HG02981 (cell line): ENCODE measurements around the gene POP7.

Experiments used
- ATAC-seq: cut with Tn5 transposase; IDR thresholded peaks from one replicate; pipeline ENCODE4 v1.9.1; 2021; ENCODE audit warnings: mild to moderate bottlenecking, moderate library complexity; ENCODE audit not compliant: unreplicated experiment

POP7 gene

DNA sequence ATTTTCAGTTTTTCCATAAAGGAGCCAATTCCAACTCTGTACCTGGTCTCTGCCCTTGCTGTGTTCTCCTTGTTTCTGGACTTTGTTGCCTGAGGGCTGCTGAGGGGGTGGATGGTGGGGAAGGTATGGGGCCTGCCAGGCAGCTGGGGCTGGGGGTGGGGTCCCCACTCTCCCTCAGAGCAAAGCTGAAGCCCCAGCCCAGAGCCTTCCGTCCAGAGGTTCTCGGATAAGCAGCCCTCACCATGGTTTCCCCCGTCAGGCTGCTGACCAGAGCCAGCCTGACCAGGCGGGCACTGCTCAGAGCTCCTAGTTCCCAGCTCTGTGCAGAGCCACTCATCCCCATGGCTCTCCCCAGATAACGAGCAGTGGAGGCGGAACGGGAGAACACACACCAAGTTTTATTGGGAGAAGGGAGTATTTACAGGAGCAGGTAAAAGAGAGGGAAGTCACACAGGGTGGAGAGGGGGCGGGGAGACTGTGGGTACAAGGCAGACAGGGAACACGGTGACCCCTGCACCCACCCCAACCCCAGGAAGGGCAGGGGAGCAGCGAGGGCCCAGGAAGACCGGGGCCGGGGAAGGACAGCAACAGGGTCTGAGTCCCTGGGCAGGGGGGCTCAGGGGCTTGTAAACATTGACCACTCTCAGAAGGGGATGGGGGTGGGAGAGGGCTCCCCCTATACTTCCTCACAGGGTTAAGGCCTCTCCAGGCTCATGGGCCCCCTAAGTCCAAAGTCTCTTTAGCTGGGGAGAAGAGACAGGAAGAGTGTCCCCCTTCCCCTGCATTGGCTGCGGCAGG is 26.6 kb upstream of the POP7 start:
- ATAC-seq = no peak

DNA sequence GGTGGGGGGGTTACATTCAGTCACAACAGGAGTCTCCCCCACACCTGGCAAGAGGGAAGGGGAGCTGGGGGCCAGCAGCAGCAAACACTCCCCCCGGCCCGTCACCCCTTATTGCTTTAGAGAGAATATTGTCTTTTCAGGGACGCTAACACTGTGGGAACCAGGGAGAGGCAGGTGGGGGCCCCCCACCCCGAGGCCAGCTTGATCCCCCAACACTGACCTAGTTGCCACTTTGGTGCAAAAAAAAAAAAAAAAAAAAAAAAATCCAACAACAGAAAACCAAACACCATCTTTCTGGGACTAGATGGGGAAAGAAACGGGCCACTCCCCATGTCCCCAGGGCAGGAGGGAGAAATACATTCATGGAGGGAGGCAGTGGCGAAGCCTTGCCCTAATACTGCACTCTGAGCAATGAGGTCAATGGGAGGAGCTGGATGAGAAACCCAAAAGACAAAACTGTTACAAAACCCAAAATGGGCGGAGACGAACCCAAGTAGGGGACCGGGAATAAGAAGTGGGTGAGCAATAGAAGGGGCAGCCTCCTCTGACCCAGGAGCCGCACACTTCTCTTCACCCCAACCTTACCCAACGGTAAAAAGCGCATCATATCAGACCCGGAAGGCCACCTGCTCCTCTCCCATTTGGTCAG is 25.9 kb upstream of the POP7 start:
- no peak for ATAC-seq

DNA sequence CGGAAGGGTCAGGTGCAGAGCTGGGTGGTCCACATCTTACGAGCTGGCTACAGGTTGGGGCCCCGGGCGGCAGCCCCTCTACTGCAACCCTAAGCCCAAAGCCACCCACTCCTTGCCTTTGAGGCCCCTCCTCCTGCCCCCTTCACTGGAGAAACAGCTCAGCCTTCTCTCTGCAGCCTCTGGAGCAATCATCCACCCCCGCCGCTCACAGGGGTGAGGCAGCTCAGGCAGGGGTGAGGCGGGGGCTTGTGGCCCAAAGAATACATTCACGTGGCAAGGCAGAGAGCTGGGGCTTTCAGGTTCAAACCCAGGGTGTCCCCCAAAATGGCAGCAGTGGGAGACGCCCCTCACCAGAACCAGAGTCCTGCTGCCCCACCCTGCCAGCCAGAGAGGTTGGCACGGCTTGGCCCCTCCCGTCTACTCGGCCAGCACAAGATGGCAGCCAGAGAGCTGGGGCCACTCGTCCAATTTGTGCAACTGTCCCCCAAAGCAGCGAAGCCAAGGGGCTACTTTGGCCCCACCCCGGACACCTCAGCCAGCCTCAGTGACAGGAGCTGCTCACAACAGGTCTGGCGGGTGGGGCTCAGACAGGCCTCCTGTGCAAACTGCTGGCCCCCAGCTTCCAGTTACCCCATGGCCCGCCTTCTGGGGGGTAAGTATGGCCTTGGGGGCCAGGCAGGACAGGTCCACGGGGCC is 25.2 kb upstream of the POP7 start:
- no peak for ATAC-seq

DNA sequence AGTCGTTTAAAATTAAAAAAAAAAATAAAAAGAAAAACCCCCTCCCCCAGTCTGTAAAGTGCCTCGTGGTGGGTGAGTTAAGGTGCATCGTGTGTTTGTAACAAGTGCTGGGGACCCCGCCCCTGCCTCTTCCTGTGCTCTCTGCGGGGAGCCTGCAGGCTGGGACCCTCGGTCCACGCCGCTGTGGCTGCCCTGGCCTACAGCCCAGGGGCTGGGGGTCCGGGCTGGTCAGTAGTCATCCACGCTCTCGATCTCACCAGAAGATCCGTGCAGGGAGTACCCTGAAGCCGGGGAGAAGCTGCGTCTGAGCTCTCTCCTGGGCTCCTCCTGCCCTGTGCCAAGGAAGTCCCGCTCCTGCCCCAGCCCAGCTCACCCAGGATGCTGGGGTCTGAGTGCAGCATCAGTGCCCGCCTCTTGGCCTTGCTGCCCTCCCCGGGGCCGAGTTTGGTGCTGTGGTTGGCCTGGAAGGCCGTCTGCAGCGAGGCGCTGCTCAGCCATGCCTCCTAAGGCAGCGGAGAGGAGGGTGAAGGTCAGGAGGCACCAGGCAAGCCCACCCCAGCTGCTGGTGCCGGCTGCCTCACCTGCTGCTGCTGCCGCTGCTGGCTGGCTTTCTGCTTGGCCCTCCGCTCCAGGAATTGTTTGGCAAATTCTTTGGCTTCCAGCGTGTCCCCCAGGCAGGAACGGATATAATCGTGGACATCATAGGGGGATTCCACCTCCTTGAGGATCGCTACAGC is 24.3 kb upstream of the POP7 start:
- no peak for ATAC-seq

DNA sequence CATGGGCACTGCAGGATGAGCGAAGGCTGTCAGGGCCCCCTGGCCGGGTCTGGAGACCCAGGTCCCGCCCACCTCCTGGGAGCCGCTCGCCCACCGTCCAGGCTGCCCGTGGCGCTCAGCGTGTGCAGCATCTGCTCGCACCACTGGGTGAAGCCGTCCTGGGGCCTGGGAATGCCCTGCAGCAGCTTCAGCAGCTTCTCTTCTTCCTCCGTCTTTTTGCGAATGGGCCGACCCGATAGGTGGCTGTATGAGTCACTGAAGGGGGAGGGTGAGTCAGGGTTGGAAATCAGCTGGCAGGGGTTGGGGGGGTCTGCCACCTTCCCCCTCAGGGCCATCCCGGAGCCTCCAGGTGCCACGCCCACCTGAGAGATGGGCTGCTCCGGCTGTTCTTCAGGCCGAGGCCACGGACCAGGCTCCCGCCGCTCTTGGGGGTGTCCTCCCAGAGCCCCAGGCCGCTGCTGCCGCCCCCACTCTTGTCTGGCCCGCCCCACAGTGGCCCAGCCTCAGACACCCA is 23.6 kb upstream of the POP7 start:
- no peak for ATAC-seq

DNA sequence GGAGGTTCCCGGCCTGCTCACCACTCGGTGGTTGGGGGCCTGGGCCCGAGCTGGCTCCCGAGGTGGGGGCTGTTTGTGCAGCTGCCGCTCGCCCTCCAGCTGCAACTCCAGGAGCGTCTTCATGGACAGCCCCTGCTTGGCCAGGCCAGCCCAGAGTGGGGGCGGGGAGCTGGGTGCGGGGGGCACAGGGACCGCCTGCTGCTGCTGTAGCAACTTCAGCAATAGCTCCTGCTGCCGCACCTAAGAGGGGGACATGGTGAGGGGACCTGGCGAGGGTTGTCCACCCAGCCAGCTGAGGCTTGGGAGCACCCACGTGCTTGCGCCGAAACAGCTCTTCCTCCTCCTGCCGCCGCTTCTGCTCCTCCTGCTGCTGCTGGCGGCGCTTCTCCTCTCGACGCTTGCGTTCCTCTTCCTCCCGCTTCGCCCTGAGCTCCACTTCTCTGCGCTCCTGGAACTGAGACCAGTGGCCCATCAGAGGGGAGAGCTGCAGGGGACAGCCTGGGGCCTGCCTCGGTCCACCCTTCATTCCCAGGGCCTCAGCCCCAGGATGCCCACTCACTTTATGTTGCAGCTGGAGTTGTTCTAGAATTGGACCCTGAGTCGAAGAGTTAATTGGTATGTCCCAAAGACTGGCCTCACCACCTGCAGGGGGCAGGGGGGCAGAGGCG is 22.8 kb upstream of the POP7 start:
- ATAC-seq = no peak

DNA sequence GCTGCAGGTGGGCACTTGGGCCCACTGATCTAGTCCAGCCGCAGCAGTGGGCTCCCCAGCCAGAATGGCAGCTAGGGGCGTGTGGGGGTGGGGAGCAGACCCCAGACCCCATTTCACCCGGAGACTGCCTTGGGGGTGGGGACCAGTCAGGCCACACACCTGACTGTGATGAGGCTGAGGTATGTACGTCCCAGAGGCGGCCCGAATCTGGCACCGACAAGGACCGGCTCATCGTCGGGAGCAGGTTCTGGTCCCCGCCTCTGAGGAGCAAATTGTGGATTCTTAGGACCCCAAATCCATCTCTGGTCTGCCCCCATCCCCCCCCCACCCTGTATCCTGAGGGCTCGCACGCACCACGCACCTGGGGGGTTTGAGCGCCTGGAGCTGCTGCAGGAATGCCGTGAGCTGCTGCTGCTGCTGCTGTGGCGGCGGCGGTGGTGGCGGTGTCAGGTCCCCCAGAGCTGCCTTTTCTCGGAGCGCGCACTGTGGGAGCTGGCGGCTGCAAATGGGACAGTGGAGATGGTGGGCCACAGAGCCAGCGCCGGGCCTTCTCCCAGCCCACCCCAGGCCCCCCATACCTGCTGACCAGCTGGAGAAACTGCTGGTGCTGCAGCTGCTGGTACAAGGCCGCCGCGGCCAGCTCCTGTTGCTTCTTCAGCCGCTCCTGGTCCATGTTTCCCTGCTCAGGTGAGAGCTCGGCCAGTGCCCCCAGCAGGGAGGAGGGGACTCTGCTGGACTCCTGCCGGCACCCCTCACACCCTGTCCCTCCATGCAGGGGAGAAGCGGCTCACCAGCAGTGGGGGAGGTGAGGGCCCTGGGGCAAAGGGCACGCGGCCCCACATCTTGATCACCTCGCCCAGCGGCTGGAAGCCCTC is 22.0 kb upstream of the POP7 start:
- ATAC-seq = no peak

DNA sequence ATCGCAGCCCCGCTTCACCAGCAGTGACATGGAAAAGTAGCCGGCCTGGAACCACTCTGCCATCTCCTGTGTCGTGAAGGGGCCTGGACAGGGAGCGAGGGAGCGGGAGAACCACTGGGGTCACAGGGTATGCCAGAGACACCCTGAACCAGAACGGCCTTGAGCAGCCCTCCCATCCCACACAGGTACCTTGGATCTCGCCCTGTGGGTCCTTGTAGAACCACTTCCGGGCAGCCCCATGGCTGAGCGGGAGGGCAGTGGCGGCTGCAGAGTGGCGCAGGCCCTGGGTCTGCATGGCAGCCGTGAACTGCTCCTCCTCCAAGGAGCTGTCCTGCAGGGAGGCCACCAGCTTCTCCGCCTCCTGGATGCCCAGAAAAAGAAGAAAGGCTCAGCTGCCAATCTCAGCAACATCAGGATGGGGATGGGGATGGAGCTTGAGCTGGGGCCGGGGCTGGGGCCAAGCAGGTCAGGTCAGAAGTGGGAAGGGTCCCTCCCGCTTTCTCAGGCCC is 21.3 kb upstream of the POP7 start:
- ATAC-seq = no peak

DNA sequence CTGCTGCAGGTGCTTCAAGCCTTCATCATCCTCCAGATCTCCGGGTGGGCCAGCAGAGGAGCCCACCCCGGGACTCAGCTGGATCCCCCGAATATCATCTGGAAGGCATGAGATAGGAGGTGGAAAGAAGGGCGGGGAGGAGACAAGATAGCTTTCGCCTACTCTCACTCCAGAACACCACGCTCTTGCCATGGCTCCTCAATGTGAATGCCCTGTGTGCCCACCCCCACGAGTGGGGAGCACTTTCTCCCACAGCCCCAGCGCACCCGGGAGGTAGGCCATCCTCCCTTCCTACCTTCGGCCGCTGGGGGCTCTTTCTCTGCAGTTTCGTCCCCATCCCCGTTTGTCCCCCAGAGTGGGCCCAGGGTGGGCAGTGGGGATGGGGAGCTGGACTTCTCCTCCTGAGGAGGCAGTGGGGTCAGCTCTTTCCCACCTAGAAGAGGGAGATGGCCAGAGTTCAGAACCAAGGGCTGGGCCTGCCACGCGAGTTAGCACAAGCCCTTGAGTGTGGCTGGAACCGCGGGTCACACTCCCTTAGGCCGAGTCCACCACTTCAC is 20.8 kb upstream of the POP7 start:
- ATAC-seq = no peak

DNA sequence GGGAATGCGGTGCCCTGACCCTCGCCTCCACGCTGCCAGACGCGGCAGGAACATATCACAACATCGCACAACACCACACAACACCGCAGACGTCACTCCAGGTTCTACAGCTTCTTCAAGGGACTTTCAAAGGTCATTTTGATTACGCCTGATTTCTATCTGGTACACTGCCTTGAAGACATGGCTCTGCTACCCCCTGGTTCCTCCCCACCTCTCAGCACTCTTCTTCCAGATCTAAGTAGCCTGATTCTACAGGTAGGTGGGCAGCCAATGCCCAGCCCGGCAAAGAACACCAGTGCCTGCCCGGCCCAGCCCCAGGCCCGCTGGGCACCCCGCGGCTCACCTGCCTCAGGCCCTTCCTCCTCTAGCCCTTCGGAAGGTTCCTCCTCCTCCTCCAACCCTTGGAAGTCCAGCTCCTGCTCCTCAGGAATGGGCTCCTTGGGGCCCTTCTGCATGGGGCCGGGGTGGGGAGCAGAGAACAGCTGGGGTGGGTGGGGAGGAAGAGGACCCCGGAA is 20.2 kb upstream of the POP7 start:
- ATAC-seq = no peak

DNA sequence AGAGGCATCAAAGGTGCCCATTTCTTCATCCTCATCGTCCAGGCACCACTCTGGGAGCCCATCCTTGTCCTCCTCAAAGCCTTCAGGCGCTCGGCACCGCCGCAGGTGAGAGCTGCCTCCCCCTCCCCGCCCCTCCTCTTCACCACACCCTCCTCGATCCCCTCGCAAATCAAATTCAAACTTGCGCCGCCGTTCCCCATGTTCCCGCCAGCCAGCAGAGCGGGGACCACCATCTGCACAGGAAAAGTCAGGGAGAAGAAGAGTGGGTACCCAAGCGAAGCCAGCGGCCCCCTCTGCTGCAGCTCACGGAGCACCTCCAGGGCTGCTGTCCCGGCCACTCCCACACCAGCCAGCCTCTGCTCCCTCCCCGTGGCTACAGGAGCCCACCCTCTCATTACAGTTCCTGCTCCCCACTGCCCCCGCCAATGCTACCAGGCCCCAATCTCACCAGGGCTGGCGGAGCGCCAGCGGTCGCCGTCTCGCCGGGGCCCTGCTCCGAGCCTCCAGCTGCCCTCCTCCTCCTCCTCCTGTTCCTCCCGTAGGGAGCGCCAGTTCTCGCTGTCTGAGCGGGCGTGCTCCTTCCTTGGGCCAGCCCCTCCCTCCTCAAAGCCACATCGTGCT is 19.6 kb upstream of the POP7 start:
- ATAC-seq = no peak

DNA sequence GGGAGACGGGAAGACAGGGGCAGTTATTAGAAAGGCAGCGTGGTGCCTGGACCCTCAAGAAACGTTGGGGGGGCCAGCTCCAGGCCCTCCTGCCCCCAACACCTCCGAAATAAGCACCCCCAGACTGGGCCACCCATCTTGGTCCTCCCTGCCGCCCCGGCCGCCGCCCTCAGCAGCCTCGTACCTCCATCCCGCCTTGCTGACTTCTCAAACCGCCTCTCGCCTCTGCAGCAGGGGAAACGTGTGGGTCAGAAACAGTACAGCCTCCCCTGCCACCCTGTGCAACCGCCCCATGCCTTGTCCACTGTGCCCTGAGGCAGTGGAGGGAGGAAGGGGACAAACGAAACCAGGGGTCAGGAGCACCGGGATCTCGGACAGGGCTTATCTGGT is 19.1 kb upstream of the POP7 start:
- no peak for ATAC-seq

DNA sequence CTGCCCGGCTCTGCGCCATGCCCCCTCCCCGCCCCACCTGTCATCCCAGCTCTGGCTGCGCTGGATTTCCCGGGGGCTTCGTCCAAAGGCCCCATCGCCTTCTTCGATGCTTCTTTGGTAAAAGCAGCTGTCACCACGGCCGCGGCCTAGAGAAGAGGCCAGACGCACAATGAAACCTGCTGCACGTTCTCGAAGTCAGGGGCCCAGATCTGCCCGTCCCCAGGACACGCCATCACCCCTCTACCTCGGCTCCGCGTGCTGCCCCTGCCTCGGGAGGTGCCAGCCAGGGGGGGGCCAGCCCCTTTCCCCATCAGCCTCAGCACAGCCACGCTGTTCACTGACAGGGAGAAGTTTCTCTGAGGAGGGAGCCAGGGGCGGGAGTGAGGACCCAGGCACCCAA is 18.7 kb upstream of the POP7 start:
- no peak for ATAC-seq

DNA sequence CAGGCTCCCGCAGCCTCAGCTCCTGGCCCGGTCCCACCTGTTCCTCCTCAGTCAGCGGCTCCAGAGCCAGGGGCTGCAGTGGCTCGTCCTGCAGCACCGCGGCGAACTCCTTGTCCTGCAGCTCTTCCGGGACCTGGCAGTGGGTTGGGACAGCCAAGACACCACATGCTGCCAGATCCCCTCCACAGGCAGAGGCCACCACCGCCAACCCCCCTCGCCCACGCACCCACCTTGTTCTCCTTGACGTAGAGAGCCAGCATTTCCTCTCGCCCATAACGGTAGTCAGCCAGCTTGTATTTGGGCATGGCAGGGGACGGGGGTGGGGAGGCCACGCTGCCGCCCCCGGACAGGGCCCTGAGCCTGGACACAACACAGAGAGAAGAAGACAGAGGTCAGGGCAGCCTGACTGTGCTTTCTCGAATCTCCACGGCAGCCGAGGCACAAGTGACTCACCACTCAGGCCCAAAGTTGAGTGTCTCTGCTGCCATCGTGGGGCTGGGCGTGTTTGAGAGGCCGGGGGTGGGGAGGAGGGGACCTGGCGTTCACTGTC is 18.1 kb upstream of the POP7 start:
- ATAC-seq = no peak

DNA sequence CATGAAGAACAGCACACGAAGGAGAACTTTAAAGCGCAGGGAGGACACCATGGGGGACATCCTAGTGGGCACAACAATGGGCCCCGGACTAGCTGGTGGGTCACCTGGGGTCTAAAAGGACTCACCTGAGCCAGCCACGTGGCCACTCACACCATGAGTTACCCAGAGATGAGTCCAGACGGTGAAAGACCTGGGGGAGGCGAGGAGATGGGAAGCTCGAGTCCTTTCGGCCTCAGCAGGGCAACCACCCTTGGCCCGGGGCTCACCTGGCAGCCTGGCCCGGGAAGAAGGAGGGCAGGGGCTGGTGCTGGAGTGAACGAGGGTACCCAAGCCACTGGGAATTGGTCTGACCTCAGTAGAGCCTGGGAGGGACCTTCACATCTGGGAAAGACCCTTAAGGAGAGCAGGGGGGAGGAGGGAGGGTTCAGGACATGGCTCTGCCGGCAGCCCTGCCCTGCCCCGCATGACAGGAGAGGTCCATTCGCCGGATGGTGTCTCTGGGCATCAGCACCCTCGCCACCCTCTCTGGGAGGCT is 17.5 kb upstream of the POP7 start:
- no peak for ATAC-seq

DNA sequence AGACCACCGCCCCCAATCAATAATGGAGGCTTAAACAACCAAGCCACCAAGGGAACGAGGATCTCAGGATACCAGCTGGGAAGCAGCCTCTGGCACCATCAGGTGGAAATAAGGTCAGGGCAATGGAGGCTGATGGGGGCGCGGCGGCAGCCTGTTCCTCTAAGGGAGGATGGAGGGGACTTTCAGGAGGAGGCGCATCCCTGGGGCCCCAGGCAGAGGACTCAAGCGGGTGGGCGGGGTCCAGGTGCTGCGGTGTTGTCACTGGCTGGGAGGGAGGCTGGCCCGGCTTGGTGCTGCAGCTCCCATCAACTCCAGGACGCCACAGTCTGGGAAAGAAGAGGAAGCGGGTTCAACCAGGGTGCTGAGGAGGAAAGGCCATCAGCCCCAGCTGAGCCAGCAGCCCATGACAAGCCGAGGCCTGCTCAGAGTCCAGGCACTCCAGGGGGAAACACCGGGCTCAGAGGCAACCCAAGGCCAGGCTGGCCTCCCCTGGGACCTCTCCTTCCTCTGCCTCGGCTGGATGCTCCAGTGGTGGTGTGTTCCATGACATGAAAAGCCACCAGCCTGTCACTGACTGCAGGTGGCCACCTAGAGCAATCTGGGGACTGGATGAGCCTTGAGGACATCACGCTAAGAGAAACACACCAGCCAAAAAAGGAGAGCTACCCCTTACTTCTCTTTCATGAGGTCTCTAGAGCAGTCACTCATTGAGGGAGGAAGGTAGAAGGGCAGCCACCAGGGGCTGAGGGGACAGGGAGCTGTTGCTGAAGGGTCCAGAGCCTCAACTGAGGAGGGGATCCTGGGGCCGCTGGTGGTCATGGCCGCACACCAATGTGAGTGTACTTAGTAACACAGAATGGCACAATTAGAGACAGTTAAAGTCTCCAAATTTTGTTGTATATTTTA is 16.4 kb upstream of the POP7 start:
- no peak for ATAC-seq
